ENCODE data around the gene KCTD5.
"Not testable (repeated sequence)": the region's sequence is repeated elsewhere in the genome, so short reads cannot be mapped to it uniquely, and the experiment has no call there.

KCTD5 gene, protein sequence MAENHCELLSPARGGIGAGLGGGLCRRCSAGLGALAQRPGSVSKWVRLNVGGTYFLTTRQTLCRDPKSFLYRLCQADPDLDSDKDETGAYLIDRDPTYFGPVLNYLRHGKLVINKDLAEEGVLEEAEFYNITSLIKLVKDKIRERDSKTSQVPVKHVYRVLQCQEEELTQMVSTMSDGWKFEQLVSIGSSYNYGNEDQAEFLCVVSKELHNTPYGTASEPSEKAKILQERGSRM

DNA sequence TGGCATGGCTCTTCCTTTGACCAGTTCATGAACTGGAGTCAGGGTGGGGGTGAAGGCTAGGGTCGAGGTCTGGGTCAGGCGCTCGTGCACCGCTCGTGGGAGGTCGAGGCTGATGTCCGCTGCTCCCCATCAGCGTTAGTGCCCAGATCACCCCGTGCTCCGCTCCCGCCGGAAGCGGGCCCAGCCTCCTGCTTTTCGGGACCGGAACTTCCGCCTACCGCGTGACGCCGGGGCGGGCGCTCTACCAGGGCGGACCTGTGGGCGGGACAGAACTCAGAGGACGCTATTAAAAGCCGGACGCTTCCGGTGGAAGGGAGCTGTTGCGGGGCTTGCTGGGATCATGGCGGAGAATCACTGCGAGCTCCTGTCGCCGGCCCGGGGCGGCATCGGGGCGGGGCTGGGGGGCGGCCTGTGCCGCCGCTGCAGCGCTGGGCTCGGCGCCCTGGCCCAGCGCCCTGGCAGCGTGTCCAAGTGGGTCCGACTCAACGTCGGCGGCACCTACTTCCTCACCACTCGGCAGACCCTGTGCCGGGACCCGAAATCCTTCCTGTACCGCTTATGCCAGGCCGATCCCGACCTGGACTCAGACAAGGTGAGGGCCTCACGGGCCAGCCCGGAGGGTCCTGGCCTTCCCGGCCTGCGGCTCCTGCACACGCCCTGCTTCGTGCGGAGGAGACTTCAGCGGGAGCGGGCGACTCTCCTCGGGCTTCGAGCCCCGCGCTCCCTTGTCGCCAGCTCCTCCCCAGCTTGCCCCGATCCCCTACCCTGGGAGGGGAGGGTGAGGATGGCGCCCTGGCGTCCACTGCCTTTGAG lies at the start of gene KCTD5:
KCTD5 (plus strand) TSS at position 315 of the 813 bp plus-strand sequence; CDS start at position 341, 26 bp downstream.
- peak; percentile 93 for DNase-seq (ENCODE audit: low read depth)

DNA sequence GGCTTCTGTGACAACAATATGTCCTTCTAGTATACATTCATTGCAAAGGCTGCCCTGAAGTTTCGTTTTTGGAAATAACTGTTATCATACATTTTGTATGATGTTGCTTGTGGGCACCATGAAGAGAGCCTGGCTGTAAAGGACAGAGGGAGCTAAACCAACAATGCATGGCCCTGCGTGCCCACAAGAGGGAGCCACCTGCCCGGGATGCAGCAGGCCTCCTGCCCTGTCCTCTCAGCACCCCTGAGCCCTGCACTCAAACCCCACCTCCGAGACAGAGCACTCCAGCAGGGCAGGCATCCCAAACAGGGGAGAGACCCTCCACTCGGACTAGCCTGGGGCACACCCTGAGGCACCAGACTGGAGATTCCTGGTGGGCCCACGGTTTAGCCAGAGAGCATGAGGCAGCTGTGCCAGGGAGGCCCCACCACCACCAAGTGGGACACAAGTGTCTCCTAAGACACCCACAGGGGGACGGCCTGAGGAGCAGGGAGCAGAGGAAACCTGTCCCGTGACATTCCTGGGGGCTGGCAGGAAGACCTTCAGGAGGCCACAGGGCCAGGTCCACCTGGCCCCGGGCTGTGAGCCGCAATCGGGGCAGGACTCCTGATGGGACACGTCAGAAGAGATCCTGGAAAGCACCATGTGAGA lies 43.1 kb upstream of the KCTD5 start:
- not testable (repeated sequence) for DNase-seq (ENCODE audit: low read depth)

DNA sequence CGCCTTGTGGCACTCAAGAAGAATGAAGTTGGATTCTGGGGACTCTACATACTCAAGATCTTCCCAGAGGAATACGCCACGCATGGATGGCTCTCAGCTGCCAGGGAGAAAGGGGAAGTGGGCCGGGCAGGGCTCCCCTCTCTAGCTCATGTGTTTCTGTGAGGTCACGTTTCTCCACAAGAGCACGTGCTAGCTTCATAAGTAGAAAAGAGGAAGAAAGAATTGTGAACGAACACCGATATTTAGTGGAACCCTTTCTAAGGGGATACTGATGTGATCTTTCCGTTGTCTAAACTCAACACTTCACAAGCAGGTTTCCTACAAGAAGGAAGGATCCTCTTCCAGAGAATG lies 42.6 kb upstream of the KCTD5 start:
- not testable (repeated sequence) for DNase-seq (ENCODE audit: low read depth)

DNA sequence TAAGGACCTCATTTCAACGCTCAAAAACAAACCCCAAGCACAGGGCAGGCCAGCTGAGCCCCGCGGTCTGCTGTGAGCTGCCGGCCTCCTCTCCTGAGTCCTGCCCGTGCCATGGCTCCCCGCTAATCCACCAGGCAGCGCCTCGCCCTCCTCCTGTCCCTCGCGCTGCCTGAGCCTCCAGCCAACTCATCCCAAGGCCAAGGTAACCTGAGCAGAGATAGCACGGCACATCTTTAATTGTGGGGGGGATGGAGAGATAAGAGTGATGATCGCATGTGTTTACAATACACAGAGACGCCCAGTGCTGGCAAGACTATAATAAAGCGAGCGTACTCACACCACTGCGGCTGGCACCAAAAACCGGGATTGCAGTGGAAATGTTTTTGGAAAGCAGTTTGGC lies 39.8 kb upstream of the KCTD5 start:
- not testable (repeated sequence) for DNase-seq (ENCODE audit: low read depth)

DNA sequence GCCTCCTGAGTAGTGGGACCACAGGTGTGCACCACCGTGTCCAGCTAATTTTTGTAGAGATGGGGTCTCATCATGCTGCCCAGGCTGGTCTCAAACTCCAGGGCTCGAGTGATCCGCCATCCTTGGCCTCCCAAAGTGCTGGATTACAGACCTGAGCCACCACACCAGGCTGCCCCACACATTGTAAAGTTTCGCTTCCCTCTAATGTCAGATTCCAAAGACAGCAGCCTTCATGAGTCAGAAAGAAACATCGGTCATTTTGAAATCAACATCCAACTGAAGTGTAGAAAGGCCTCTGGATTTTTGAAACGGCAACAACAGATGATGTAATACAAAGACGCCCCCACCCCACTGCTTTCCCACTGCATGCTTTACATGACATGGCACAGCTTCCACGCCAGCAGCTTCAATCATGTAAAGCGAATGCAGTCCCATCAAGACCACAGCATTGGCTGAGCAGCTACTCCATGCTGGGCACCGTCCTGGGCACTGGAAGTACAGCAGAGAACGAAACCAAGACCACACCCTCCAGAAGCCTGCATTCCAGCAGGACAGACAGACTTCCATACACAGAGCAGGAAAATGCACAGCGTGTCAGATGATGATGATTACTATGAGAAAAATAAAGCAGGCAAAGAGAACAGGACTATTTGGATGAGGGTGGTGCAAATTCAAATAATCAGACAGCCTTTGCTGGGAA lies 37.4 kb upstream of the KCTD5 start:
- not testable (repeated sequence) for DNase-seq (ENCODE audit: low read depth)

DNA sequence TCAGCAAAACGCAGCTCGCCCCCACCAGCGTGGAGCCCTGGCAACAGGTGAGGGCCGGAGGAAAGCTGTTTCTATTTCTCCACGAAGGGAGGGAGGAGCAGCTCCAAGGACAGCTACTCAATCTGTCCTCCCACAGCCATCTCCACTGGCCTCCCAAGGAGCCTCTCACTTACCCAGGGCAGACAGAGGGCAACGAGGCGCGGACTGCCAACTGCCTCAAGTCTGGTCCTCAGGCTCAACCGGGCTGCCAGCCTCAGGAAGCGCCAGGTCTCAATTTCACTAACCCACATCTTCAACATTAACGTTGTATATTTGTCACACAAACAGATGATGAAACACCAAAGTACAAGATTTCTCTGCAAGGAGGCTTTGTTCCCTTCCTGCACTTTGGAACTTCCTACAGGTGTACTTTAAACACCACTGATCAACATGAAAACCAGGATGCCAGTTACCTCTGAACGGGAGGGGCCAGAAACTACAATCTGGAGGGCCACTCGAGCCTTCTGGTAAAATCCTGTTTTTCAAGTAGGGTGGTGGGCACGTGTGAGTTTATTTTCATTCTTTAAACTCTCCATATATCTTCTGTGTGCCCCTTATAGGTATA lies 31.0 kb upstream of the KCTD5 start:
- not testable (repeated sequence) for DNase-seq (ENCODE audit: low read depth)

DNA sequence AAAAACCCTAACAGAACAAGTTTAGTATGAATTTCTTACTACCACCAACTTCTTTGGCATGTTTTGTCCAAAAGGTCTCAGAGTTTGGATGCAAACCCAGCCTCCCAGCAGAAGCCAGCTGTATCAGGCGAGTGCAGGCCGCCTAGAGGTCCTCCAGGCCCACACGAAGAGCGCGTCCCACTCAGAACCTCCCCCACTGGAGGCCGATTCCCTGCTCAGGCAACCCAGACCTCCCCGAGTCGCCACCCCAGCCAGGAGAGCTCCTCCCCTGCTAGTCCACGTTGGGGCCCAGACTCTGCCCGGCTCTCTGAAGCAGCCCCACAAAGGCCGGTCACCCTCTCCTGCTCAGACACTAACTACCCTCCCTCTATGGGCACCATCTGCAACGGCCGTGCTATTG lies 28.4 kb upstream of the KCTD5 start:
- DNase-seq (ENCODE audit: low read depth): not testable (repeated sequence)

DNA sequence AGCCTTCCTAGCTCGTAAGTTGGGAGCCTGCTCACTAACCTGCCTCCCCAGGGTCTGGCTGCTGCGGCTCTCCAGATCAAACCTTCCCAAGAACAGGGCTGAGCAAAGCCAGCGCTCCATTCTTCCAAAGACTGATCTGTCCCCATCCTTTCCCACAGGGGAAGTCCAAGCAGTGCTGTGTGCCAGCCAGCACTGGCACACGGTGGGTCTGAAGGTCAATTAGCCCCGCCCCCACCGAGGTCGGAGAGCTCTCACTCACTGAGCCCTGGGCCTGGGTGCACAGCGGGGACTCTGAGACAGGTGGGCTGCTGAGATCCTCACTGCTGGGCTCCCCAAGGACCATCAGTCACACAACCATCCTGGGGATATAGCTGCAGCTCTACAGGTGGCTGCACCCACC lies 27.4 kb upstream of the KCTD5 start:
- not testable (repeated sequence) for DNase-seq (ENCODE audit: low read depth)

DNA sequence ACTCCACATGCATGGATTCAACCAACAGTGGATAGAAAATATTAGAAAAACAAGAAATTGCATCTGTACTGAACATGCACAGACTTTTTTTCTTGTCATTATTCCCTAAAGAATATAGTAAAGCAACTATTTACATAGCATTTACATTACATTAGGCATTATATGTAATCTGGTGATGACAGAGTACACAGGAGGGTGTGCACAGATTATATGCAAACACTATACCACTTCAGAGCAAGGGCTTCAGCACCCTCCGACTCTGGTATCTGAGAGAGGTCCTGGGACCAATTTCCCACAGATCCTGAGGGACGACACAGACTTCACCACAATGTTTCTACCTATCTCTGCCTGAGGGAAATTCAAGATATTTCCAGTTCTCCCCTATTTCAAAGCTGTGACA lies 25.3 kb upstream of the KCTD5 start:
- DNase-seq (ENCODE audit: low read depth): no peak

DNA sequence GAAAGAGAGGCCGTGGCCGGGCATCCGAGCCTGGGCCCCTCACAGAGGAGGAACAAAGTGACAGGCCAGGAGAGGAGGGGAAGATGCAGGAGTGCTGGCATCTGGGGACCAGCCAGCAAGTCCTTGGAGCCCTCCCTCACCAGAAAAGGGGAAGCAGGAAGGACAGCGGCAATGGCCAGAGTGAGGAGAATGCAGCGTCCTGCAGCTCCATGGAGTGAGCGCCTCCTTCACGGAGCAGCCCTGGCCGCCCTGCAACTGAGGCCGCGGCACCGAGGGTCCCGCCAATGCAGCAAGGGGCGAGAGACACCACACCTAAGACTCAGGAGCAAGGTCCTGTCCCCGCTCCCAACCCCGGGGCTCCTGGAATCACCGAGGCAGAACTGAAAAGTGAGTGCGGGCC lies 24.5 kb upstream of the KCTD5 start:
- DNase-seq (ENCODE audit: low read depth): not testable (repeated sequence)

DNA sequence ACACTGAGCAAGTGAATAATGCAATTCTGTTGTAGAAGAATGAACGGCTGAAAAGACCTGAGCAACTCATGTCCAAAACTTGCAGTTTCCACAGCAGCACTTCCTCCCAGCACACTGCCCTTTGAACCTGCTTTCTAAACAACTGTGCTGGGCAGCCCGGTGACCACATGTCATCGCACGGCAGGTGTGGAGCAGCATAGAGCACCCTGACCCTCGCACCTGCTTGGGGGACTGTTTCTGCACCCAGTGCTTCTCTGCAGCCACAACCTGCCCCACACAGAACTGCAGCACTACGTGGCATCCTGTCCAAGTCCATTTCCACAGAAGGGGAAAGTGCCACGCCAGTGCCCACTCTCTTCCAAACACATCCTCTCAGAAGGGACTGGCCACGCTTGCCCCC lies 22.8 kb upstream of the KCTD5 start:
- DNase-seq (ENCODE audit: low read depth): not testable (repeated sequence)

DNA sequence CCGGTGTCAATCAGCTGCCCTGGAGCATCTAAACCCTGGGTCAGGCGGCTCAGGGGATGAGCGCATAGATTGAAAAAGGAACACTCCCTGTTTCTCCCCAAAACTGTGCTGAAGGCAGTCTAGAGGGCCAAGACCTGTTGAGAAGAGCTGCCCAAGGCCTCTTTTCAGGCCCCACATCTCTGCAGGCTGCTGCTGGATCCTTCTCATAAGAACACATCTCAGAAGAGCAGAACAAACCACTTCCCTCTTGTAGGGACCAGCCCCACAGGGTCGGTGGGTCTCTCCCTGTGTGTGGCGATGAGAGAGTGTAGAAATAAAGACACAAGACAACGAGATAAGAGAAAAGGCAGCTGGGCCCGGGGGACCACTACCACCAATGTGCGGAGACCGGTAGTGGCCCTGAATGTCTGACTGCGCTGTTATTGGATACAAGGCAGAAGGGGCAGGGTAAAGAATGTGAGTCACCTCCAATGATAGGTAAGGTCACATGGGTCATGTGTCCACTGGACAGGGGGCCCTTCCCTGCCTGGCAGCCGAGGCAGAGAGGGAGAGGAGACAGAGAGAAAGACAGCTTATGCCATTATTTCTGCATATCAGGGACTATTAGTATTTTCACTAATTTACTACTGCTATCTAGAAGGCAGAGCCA lies 22.2 kb upstream of the KCTD5 start:
- DNase-seq (ENCODE audit: low read depth): not testable (repeated sequence)

DNA sequence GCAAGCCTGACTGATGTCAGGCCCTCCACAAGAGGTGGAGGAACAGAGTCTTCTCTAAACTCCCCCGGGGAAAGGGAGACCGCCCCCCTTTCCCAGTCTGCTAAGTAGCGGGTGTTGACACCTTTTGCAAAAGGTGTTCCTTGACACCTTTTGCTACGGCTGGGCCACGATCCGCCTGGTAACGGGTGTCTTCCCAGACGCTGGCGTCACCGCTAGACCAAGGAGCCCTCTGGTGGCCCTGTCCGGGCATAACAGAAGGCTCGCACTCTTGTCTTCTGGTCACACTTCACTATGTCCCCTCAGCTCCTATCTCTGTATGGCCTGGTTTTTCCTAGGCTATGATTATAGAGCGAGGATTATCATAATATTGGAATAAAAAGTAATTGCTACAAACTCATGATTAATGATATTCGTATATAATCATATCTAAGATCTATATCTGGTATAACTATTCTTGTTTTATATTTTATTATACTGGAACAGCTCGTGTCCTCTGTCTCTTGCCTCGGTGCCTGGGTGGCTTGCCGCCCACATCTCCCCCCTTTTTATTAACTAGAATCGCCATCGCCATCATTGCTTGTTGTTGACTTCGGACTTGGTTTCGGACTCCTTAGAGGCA lies 21.5 kb upstream of the KCTD5 start:
- DNase-seq (ENCODE audit: low read depth): not testable (repeated sequence)

DNA sequence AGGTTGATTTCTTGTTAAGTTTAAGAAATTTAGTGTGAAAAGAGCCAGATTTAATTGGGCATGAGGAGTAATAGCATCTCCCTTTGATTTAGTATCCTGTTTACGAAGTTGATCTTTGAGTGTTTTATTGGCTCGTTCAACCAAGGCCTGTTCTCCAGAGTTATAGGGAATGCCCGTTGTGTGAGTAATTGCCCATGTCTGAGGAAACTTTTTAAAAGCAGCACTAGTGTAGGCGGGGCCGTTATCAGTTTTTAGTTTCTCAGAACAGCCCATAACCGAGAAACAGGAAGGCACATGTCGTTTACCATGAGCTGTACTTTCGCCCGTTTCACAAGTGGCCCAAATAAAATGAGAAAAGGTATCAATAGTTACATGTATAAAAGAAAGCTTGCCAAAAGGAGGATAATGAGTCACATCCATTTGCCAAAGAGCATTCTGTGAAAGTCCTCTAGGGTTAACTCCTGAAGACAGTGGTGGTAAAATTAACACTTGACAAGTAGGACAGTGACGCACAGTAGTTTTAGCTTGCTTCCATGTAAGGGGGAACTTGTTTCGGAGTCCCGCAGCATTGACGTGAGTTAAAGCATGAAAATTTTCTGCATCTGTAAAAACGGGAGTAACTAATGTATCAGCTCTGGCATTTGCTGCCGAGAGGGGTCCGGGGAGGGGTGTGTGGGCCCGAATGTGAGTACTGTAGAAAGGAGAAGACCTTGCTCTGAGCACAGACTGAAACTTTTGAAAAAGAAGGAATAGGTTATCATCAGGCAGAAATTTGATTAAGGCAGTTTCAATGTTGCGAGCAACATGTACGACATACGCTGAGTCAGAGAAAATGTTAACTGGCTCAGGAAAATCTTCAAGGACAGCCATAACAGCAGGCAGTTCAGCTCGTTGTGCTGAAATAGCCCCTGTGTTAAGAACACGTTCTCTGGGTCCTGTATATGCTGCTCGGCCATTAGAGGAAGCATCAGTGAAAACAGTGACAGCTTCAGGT lies 18.5 kb upstream of the KCTD5 start:
- DNase-seq (ENCODE audit: low read depth): no peak

DNA sequence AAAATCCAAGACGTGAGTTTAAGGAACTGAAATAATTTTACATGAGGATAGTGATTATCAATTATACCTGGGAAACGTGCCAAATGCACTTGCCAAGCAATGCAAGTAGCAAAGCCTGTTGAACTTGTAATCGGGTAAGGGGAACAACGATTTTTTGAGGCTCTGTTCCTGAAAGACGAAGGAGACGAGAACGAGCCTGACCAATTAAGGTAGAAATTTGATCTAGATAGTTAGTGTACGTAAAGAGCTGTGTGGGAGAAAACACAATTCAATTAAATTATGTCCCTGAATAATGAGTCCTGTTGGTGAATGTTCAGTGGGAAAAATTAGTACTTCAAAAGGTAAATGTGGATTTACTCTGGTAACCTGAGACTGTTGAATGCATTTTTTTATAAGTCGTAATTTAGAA lies 17.7 kb upstream of the KCTD5 start:
- no peak for DNase-seq (ENCODE audit: low read depth)

DNA sequence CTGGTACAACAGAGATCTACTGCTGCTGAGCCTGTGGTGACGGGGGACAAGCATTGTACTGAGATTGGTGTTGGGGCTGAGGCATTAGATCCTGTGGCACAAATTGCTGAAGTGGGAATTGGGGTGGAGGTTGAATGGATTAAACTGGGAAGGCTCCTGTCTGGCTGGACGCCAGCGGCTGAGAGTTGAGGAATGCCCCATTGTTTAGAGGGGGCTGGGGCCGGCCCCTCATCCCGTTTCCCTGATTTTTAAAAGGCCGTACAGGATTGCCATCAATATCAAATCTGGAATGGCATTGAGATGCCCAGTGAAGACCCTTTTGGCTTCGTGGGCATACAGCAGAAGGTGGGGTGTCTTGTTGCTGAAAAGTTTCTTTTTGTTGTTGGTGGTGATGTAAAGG lies 15.7 kb upstream of the KCTD5 start:
- not testable (repeated sequence) for DNase-seq (ENCODE audit: low read depth)

DNA sequence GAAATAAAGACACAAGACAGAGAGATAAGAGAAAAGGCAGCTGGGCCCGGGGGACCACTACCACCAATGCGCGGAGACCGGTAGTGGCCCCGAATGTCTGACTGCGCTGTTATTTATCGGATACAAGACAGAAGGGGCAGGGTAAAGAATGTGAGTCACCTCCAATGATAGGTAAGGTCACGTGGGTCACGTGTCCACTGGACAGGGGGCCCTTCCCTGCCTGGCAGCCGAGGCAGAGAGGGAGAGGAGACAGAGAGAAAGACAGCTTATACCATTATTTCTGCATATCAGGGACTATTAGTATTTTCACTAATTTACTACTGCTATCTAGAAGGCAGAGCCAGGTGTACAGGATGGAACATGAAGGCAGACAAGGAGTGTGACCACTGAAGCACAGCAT lies 12.7 kb upstream of the KCTD5 start:
- not testable (repeated sequence) for DNase-seq (ENCODE audit: low read depth)

DNA sequence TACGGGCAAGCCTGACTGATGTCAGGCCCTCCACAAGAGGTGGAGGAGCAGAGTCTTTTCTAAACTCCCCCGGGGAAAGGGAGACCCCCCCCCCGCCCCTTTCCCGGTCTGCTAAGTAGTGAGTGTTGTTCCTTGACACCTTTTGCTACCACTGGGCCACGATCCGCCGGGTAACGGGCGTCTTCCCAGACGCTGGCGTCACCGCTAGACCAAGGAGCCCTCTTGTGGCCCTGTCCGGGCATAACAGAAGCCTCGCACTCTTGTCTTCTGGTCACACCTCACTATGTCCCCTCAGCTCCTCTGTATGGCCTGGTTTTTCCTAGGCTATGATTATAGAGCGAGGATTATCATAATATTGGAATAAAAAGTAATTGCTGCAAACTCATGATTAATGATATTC lies 12.3 kb upstream of the KCTD5 start:
- not testable (repeated sequence) for DNase-seq (ENCODE audit: low read depth)

DNA sequence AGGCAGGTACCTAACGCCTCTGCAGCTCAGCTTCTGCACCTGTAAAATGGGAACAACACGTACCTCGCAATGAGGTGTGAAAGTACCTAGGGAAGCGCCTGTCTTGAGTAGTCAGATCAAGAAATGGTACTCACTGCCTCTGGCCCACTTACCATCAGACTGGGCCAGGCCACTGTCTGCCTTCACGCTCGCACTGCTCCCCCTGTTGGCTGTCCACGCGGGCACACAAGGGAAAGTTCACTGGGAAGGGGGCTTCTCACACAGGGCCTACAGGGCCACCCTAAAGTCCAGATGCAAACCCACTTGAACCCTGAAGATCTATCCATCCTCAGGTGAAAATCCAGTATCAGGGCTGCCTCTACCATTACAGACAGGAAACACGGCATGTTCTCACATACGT lies 11.1 kb upstream of the KCTD5 start:
- DNase-seq (ENCODE audit: low read depth): not testable (repeated sequence)

DNA sequence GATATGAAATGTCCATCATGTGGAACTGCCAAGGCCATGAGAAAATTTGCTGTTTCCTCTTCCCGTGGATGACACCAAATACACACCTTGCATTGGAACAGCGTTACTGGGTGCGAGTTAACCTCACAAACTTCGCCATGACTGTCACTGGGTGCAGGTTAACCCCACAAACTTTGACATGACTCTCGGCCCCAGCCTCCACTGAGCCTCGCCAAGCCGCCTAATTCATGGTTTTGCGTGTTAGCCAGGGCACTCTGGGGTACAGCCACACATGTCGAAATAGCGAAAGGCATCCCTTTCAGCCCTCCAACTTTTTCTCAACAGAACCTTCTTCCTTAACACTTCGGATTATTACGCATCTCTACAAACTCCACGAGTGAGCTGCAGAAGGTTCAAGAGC lies 10.6 kb upstream of the KCTD5 start:
- no peak for DNase-seq (ENCODE audit: low read depth)

Measured in stromal cell of bone marrow (primary cell).